ENCODE measurements around the gene PLCL2.
A peak's percentile ranks its signal among the peaks of the same experiment; 100 is the strongest.

Gene PLCL2

DNA sequence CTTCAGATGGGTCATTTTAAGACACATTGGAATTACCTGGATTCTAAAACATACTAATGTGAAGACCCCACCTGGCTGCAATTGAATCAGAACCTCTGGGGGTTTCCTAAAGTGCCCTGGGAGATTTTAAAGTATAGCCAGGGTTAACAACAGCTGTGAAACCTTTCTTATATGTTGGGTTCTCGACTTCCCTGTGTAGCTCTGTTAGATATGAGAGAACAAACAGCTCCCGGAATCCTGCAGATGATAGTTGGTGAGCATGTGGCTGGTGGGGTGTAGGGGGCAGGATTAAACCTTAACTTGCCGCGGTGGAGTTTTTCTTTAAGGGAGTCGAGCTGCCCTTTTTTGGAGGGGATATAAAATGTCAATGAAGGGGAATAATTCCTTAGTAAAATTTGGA lies 12.1 kb downstream of the PLCL2 start:
- Mint-ChIP-seq H3K9me3 (no peaks in the 10 kb centered on the region), H3K4me3 (no peak overlapping the region), H3K4me1 (peaks cover 88% of the 10 kb centered on the region), H3K27ac (peak overlapping the region; percentile 75), H3K27me3 (no peaks in the 10 kb centered on the region), H3K36me3 (ENCODE audit: low read depth) (peaks cover 2% of the 10 kb centered on the region)
- DNase-seq (no peak), ATAC-seq (no peak)

DNA sequence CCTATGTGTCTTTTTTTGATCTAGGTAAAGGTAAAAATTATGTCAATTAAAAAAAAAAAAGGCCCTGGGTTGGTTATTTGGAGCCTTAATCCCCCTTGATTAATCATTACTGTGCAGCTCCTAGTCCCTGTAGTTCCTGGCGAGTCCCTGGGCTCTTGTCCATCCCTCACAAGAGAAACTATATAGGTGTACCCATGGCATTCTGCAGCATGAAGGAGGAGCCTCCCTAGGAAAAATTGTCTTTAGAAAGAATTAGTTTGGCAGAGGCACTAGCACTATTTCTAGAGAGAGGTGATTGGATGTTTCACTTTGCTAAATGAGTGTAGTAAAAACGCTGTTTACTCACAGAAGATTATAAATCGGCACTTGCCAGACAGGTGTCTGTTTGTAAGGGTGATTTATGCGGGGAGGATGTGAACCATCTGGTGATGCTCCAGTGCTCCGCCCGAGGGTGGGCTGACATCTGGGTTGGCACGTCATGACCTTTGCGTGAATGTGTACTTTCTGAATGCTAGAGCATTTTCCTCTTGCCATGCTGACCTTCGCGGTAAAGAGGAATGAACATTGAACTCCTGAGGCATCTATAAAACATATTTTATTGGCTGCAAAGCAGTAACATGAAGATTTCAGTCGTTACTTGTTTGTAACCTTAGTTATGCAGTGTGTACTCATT lies 12.6 kb downstream of the PLCL2 start:
- Mint-ChIP-seq H3K36me3 (ENCODE audit: low read depth) (peaks cover 2% of the 10 kb centered on the region), H3K27ac (peak overlapping the region; percentile 75)
- ATAC-seq: peak; percentile 88

GRCh38 chr3:16898595-16899395 lies 14.0 kb downstream of the PLCL2 start:
- no peaks in the 10 kb centered on the region for H3K9me3 Mint-ChIP-seq
- peak overlapping the region; percentile 75 for H3K27ac Mint-ChIP-seq
- ATAC-seq (peak; percentile 57), DNase-seq (no peak)
- H3K36me3 Mint-ChIP-seq (ENCODE audit: low read depth): peaks cover 4% of the 10 kb centered on the region
- no peak overlapping the region for H3K4me3 Mint-ChIP-seq
- H3K4me1 Mint-ChIP-seq: peaks cover 90% of the 10 kb centered on the region
- no peaks in the 10 kb centered on the region for H3K27me3 Mint-ChIP-seq

More for the DNA sequence above, 12.6 kb downstream of the PLCL2 start:
- peak overlapping the region; percentile 56 for H3K4me3 Mint-ChIP-seq
- H3K4me1 Mint-ChIP-seq: peaks cover 88% of the 10 kb centered on the region
- no peaks in the 10 kb centered on the region for H3K9me3 Mint-ChIP-seq
- peak; percentile 69 for DNase-seq
- no peaks in the 10 kb centered on the region for H3K27me3 Mint-ChIP-seq

DNA sequence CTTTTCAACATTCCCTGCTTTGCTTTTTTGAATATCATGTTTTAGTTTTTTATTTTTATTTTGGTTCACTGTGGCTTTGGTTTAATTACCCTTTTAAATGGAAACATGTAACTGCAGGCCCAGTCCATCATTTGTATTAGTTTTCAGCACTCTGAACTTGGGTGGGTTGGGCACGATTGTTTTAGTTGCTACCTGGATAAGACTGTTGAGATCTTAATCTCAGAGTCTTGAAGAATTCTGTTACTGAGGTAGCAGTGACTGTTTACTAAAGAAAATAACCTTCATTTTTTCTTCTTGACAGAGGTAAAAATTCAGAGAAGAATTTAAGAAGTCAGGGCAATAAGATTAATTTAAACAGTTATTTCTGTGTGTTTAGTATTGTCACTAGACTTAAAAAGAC lies 15.2 kb downstream of the PLCL2 start:
- H3K4me3 Mint-ChIP-seq: no peak overlapping the region

DNA sequence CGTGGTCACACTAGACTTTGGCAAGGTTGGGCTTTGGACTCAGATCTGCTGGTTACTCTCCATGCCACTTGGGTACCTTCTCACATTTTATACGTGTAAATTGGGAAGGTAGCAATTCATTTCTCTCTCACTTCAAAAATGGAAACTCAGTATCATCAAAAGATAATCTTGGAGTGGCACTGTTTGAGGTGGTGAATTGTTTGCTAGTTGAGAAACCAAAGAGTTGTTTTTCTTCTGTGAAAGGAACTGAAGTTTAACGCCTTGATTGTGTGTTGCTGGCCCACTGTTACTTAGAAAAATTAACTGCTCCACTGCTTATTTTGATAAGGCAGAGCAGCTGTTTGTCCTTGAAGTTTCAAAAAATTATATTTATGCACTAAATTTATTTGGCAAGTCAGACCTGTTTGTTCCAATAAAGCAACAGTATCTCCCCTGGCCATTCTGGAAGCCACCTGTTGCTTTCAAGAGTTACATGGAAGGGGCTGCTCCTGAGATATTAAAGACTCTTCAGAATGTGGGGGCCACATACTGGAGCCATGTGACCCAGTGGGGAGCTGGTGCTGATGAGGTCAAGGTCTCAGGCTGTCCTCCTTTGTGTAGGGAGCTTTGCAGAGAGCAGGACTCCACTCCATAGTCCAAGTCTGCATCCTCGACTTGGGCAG lies 16.2 kb downstream of the PLCL2 start:
- Mint-ChIP-seq H3K4me3 (peak overlapping the region; percentile 25), H3K27ac (peak overlapping the region; percentile 50), H3K9me3 (no peaks in the 10 kb centered on the region), H3K4me1 (peaks cover 100% of the 10 kb centered on the region), H3K27me3 (no peaks in the 10 kb centered on the region), H3K36me3 (ENCODE audit: low read depth) (peaks cover 8% of the 10 kb centered on the region)
- no peak for ATAC-seq
- no peak for DNase-seq

More for the DNA sequence above, 15.2 kb downstream of the PLCL2 start:
- Mint-ChIP-seq H3K9me3 (no peaks in the 10 kb centered on the region), H3K4me1 (peaks cover 99% of the 10 kb centered on the region), H3K27me3 (no peaks in the 10 kb centered on the region), H3K27ac (peak overlapping the region; percentile 75), H3K36me3 (ENCODE audit: low read depth) (peaks cover 8% of the 10 kb centered on the region)
- no peak for ATAC-seq
- no peak for DNase-seq

DNA sequence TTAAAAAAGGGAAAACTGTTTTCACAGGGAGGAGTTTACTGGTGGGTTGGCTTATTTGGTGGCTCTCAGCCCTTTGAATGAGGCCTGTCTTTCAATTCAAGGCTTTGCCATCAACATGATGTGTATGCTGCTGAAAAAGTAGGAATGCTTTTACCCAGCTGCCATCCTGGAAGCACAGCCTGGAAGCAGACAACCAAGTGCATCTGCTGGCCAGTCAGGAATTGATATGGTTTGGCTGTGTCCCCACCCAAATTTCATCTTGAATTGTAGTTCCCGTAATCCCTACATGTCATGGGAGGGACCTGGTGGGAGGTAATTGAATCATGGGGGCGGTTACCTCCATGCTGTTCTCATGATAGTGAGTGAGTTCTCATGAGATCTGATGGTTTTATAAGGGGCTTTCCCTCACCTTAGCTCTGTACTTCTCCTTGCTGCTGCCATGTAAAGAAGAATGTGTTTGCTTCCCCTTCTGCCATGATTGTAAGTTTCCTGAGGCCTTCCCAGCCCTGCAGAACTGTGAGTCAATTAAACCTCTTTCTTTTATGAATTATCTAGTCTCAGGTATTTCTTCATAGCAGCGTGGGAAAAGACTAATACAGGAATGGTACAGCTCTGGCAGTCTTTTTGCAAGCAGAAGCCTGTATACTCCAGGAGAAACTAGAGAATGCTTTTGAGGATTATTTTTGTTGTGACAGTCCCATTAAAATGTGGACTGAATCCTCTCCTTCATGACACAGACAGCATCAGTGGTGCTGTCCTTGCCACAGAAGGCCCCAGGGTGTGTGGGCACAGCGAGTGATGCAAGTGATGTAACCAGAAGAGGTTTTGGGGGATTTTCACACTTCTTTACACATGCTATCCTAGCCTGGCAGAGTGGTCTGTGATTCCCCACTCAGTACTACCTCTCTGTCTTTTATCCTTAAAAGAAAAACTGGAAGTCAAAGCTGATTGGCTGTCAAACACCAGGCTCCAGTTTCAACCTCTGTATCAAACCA lies 20.0 kb downstream of the PLCL2 start:
- no peaks in the 10 kb centered on the region for H3K9me3 Mint-ChIP-seq
- peaks cover 92% of the 10 kb centered on the region for H3K4me1 Mint-ChIP-seq
- peak overlapping the region; percentile 94 for H3K27ac Mint-ChIP-seq
- H3K36me3 Mint-ChIP-seq (ENCODE audit: low read depth): peaks cover 5% of the 10 kb centered on the region
- DNase-seq (peak; percentile 62), ATAC-seq (peak; percentile 89)
- H3K4me3 Mint-ChIP-seq: peak overlapping the region; percentile 60
- H3K27me3 Mint-ChIP-seq: no peaks in the 10 kb centered on the region

- H3K27ac Mint-ChIP-seq: peak overlapping the region; percentile 94
- H3K4me1 Mint-ChIP-seq: peaks cover 92% of the 10 kb centered on the region
- H3K9me3 Mint-ChIP-seq: no peaks in the 10 kb centered on the region
- peaks cover 5% of the 10 kb centered on the region for H3K36me3 Mint-ChIP-seq (ENCODE audit: low read depth)
- ATAC-seq: no peak
- peak overlapping the region; percentile 27 for H3K4me3 Mint-ChIP-seq
- H3K27me3 Mint-ChIP-seq: no peaks in the 10 kb centered on the region
- no peak for DNase-seq
These were observed 20.9 kb downstream of the PLCL2 start for GRCh38 chr3:16905704-16906103.

GRCh38 chr3:16906682-16907081 lies 21.9 kb downstream of the PLCL2 start:
- H3K4me1 Mint-ChIP-seq: peaks cover 88% of the 10 kb centered on the region
- DNase-seq (no peak), ATAC-seq (no peak)
- peaks cover 5% of the 10 kb centered on the region for H3K36me3 Mint-ChIP-seq (ENCODE audit: low read depth)
- peak overlapping the region; percentile 36 for H3K4me3 Mint-ChIP-seq
- H3K9me3 Mint-ChIP-seq: no peaks in the 10 kb centered on the region
- H3K27ac Mint-ChIP-seq: peak overlapping the region; percentile 75
- no peaks in the 10 kb centered on the region for H3K27me3 Mint-ChIP-seq

- peaks cover 5% of the 10 kb centered on the region for H3K36me3 Mint-ChIP-seq (ENCODE audit: low read depth)
- peak overlapping the region; percentile 36 for H3K4me3 Mint-ChIP-seq
- DNase-seq (no peak), ATAC-seq (peak; percentile 67)
- no peaks in the 10 kb centered on the region for H3K9me3 Mint-ChIP-seq
- peak overlapping the region; percentile 75 for H3K27ac Mint-ChIP-seq
- no peaks in the 10 kb centered on the region for H3K27me3 Mint-ChIP-seq
- peaks cover 86% of the 10 kb centered on the region for H3K4me1 Mint-ChIP-seq
These were observed 22.5 kb downstream of the PLCL2 start for GRCh38 chr3:16907243-16907642.

DNA sequence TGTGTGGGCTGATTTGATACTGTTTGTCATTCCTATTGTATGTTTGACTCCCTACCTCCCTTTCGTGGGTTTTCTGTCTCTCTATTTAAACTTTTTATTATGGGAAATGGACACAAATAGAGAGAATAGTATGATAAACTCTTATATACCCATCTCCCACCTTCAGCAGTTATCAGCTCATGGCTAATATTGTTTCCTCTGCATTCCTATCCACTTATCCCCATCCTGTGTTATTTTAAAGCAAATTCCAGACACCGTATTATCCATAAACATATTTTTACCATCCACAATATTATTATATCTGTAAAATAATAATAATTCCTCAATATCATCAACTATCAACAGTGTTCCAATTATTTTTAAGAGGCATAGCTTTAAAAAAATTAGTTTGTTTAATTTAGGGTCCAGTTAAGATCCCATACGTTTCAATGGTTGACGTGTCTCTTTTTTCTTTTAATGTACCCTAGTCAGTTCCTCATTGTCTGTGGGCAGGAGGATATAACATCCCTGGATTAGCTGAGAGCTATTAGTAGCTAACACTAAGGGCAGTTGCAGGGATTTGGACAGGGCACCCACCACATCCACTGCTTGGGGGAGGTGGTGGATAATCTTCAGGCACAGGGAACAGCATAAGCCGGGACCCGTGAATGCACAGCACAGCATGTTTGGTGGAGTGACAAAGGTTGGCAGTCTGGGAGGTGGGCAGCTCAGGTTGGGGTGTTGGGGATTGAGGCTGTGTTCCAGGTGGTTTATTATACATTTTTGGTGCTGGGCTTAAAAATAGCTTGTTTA lies 23.5 kb downstream of the PLCL2 start:
- Mint-ChIP-seq H3K4me3 (no peak overlapping the region), H3K9me3 (no peaks in the 10 kb centered on the region), H3K27me3 (no peaks in the 10 kb centered on the region), H3K27ac (peak overlapping the region; percentile 57), H3K36me3 (ENCODE audit: low read depth) (peaks cover 7% of the 10 kb centered on the region), H3K4me1 (peaks cover 86% of the 10 kb centered on the region)
- no peak for ATAC-seq
- no peak for DNase-seq

DNA sequence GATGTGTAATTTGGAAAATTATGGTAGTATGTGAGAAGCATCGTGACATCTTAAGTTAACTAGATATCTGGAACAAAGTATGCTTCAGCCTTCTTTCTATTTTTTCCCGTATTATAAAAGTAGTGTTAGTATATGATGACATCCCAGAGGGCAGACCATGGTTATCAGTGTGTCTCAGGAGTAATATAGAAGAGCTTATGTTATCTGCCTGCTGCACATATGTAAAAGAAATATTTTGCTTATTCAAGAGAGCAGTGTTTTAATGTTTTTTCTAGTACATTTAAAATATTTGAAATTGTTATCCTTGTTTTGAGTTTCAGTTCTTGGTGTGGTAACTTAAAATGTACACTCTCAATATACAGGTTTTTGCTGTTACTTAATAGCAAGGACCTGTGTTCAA lies 24.1 kb downstream of the PLCL2 start:
- Mint-ChIP-seq H3K9me3 (no peaks in the 10 kb centered on the region), H3K36me3 (ENCODE audit: low read depth) (peaks cover 4% of the 10 kb centered on the region), H3K4me3 (no peak overlapping the region), H3K27me3 (no peaks in the 10 kb centered on the region), H3K4me1 (peaks cover 84% of the 10 kb centered on the region), H3K27ac (peak overlapping the region; percentile 57)
- ATAC-seq: no peak
- DNase-seq: no peak

GRCh38 chr3:16909802-16910201 lies 25.0 kb downstream of the PLCL2 start:
- Mint-ChIP-seq H3K4me1 (peaks cover 81% of the 10 kb centered on the region), H3K4me3 (no peak overlapping the region), H3K36me3 (ENCODE audit: low read depth) (peaks cover 2% of the 10 kb centered on the region), H3K27me3 (no peaks in the 10 kb centered on the region), H3K27ac (peak overlapping the region; percentile 43), H3K9me3 (no peaks in the 10 kb centered on the region)
- ATAC-seq (no peak), DNase-seq (no peak)

DNA sequence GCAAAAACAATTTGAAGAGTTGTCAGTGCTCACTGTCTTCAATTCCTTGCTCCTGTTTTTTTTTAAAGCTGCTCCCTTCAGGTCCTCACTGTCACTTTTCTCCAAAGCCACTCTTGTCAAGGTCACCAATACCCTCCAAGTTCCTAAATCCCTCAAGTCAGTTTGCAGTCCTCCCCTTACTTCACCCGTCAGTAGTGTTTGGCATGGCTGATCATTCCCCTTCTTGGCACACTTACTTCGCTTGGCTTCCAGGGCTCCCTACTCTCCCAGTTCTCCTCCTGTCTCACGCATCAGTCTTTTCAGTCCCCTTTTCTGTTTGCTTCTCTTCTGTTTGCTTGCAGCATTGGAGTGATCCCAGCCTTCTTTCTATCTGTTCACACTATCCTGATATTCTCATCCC lies 25.5 kb downstream of the PLCL2 start:
- H3K4me1 Mint-ChIP-seq: peaks cover 81% of the 10 kb centered on the region
- no peaks in the 10 kb centered on the region for H3K9me3 Mint-ChIP-seq
- H3K4me3 Mint-ChIP-seq: no peak overlapping the region
- no peak for DNase-seq
- H3K36me3 Mint-ChIP-seq (ENCODE audit: low read depth): peaks cover 2% of the 10 kb centered on the region
- peak overlapping the region; percentile 43 for H3K27ac Mint-ChIP-seq
- no peaks in the 10 kb centered on the region for H3K27me3 Mint-ChIP-seq
- no peak for ATAC-seq

Data from activated naive CD8-positive, alpha-beta T cell treated with anti-CD3 and anti-CD28 coated beads, Interleukin-2, amount 50 U/mL, for 24 hours (primary cell).